Endothelial cell of umbilical vein (primary cell): ENCODE data around the gene HARS2.
"Not testable (repeated sequence)": the region's sequence is repeated elsewhere in the genome, so short reads cannot be mapped to it uniquely, and the experiment has no call there.

Experiments used
- EZH2 ChIP-seq: IDR thresholded peaks from 2 replicates; pipeline ENCODE4 v1.6.1; 2012; ENCODE audit warnings: borderline replicate concordance, low read depth, mild to moderate bottlenecking, moderate library complexity, low read length, inconsistent platforms; ENCODE audit not compliant: severe bottlenecking
- GATA2 ChIP-seq: IDR thresholded peaks from 2 replicates; pipeline ENCODE4 v1.7.0; 2011; ENCODE audit warnings: low read depth, mild to moderate bottlenecking, moderate library complexity, mixed read lengths, low read length; ENCODE audit not compliant: insufficient read length, insufficient read depth
- MYC ChIP-seq: IDR thresholded peaks from one replicate; pipeline ENCODE4 v1.6.1; 2011; ENCODE audit warnings: mild to moderate bottlenecking, low read depth, low read length
- POLR2A ChIP-seq: IDR thresholded peaks from 2 replicates; pipeline ENCODE4 v1.6.1; 2012; ENCODE audit warnings: low read depth, mild to moderate bottlenecking, control low read depth, low read length
- POLR2AphosphoS5 ChIP-seq: IDR thresholded peaks from 2 replicates; pipeline ENCODE4 v1.6.1; 2012; ENCODE audit warnings: low read depth, mild to moderate bottlenecking, control low read depth, low read length, moderate library complexity; ENCODE audit not compliant: insufficient read depth
- TF ChIP-seq, protein P1 (sequence below), 2 donors: IDR thresholded peaks; 1 replicate in 1 of 2; 2 replicates in 1 of 2; pipeline ENCODE4 v1.5.1; 2011; ENCODE audit warnings: low read length in 2 of 2, mild to moderate bottlenecking in 2 of 2, moderate library complexity in 2 of 2, control low read depth in 1 of 2, inconsistent platforms in 1 of 2, low read depth in 1 of 2; ENCODE audit not compliant: insufficient read depth in 1 of 2; ENCODE audit errors: extremely low read depth in 1 of 2
- TF ChIP-seq, protein P2 (sequence below): IDR thresholded peaks from 2 replicates; pipeline ENCODE4 v1.6.1; 2011; ENCODE audit not compliant: insufficient read depth, insufficient read length

DNA sequence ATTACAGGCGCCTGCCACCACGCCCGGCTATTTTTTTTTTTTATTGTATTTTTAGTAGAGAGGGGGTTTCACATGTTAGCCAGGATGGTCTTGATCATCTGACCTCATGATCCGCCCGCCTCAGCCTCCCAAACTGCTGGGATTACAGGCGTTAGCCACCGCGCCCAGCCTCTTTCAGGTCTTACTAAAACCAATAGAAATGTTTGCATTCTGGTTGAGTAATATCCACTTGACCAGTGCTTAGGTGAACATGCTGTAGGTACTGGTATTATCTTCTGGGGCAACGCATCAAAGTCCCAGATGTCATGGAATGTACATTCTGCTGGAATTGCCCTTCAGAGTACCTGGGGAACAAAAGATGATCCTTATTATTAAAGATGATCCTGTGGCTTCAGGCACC is 17.5 kb downstream of the HARS2 start:
- TF ChIP-seq, protein P1, sequence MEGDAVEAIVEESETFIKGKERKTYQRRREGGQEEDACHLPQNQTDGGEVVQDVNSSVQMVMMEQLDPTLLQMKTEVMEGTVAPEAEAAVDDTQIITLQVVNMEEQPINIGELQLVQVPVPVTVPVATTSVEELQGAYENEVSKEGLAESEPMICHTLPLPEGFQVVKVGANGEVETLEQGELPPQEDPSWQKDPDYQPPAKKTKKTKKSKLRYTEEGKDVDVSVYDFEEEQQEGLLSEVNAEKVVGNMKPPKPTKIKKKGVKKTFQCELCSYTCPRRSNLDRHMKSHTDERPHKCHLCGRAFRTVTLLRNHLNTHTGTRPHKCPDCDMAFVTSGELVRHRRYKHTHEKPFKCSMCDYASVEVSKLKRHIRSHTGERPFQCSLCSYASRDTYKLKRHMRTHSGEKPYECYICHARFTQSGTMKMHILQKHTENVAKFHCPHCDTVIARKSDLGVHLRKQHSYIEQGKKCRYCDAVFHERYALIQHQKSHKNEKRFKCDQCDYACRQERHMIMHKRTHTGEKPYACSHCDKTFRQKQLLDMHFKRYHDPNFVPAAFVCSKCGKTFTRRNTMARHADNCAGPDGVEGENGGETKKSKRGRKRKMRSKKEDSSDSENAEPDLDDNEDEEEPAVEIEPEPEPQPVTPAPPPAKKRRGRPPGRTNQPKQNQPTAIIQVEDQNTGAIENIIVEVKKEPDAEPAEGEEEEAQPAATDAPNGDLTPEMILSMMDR (IDR thresholded peaks at IDR 0.05; ENCODE audit: extremely low read depth in 1 of 2, insufficient read depth in 1 of 2, low read depth in 1 of 2, low read length in 2 of 2) = not testable (repeated sequence)
- TF ChIP-seq POLR2AphosphoS5, POLR2A, EZH2, GATA2, MYC: not testable (repeated sequence)
- TF ChIP-seq, protein P2, sequence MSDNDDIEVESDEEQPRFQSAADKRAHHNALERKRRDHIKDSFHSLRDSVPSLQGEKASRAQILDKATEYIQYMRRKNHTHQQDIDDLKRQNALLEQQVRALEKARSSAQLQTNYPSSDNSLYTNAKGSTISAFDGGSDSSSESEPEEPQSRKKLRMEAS = not testable (repeated sequence)
